ENCODE data around the gene HOXD11. TPM values are rescaled to one million over a fixed set of nuclear protein-coding genes. Genes with fewer than 3 reads are reported as not detected.

HOXD11 gene
- total RNA-seq, 8 experiments from 2014 or later = 0.42 to 38.1 (median 0.52) TPM; not detected in 5

GRCh38 chr2:176082824-176083751 lies 24.0 kb upstream of the HOXD11 start:
- no peak overlapping the region for H3K4me3 ChIP-seq
- ATAC-seq (replicated peaks in 6 of 8) = no peak
- peaks cover 6 to 21% of the 10 kb centered on the region in 2 donors for H3K4me1 ChIP-seq (replicated peaks in 1 of 2)
- 0 to 31% (median 1%) methylated on average over 1 to 26 of the region's 66 CpGs; no CpG with 5 or more reads in 2 of the 10 experiments for WGBS, 10 experiments
- H3K27ac ChIP-seq = no peak overlapping the region
- in situ Hi-C loops (cut with MboI; ENCODE audit: low pct_unique_long_range_greater_than_20kb in 2 of 9, low sequenced_read_pairs in 9 of 9, unreplicated experiment in 9 of 9) = loop anchor here in 8 of 9 experiments (10.0 to 25.0 kb wide), 8 partner anchors 396 to 1396 kb away; no protein-coding TSS in a partner anchor

GRCh38 chr2:176083796-176084261 lies 23.3 kb upstream of the HOXD11 start, which contains the start of gene EVX2:
TSS of gene EVX2 (minus strand) at chr2:176083962. CDS start at chr2:176083776, 186 bp downstream.
- in situ Hi-C loops (cut with MboI; ENCODE audit: low pct_unique_long_range_greater_than_20kb in 2 of 9, low sequenced_read_pairs in 9 of 9, unreplicated experiment in 9 of 9) = loop anchor here in 8 of 9 experiments (10.0 to 25.0 kb wide), 8 partner anchors 397 to 1397 kb away; no protein-coding TSS in a partner anchor
- no peak for ATAC-seq (replicated peaks in 6 of 8)
- H3K27ac ChIP-seq = no peak within 1 kb of the TSS
- no peak within 1 kb of the TSS for H3K4me3 ChIP-seq
- H3K4me1 ChIP-seq (replicated peaks in 1 of 2) = peaks cover 7 to 21% of the 10 kb centered on the region in 2 donors
- 5 to 47% (median 12%) methylated on average over 5 to 15 of the region's 27 CpGs for WGBS, 10 experiments

- no peak overlapping the region for H3K4me3 ChIP-seq
- peaks cover 7 to 15% of the 10 kb centered on the region in 2 donors for H3K4me1 ChIP-seq (replicated peaks in 1 of 2)
- no peak for ATAC-seq (replicated peaks in 6 of 8)
- no peak overlapping the region for H3K27ac ChIP-seq
- in situ Hi-C loops (cut with MboI; ENCODE audit: low pct_unique_long_range_greater_than_20kb in 2 of 9, low sequenced_read_pairs in 9 of 9, unreplicated experiment in 9 of 9) = loop anchor here in 8 of 9 experiments (10.0 to 25.0 kb wide), 8 partner anchors 397 to 1397 kb away; no protein-coding TSS in a partner anchor
- WGBS, 10 experiments = 0 to 29% (median 7%) methylated on average over 1 to 17 of the region's 26 CpGs; no CpG with 5 or more reads in 2 of the 10 experiments
Measured at GRCh38 chr2:176084611-176085119, 22.4 kb upstream of the HOXD11 start.

GRCh38 chr2:176085120-176085788 lies 21.8 kb upstream of the HOXD11 start:
- Histone ChIP-seq H3K4me1 (replicated peaks in 1 of 2) (peaks cover 7 to 15% of the 10 kb centered on the region in 2 donors), H3K4me3 (no peak overlapping the region), H3K27ac (no peak overlapping the region)
- ATAC-seq (replicated peaks in 6 of 8) = no peak
- 0 to 11% (median 1%) methylated on average over 1 to 6 of the region's 40 CpGs; no CpG with 5 or more reads in 6 of the 10 experiments for WGBS, 10 experiments
- in situ Hi-C loops (cut with MboI; ENCODE audit: low pct_unique_long_range_greater_than_20kb in 2 of 9, low sequenced_read_pairs in 9 of 9, unreplicated experiment in 9 of 9) = loop anchor here in 8 of 9 experiments (10.0 to 25.0 kb wide), 8 partner anchors 398 to 1398 kb away; no protein-coding TSS in a partner anchor

- ATAC-seq (replicated peaks in 6 of 8) = peak; percentile 49 to 64 (median 56)
- in situ Hi-C loops (cut with MboI; ENCODE audit: low pct_unique_long_range_greater_than_20kb in 2 of 9, low sequenced_read_pairs in 9 of 9, unreplicated experiment in 9 of 9) = loop anchor here in 8 of 9 experiments (10.0 to 25.0 kb wide), 8 partner anchors 399 to 1399 kb away; no protein-coding TSS in a partner anchor
- Histone ChIP-seq H3K27ac (no peak overlapping the region), H3K4me1 (replicated peaks in 1 of 2) (peaks cover 7 to 15% of the 10 kb centered on the region in 2 donors), H3K4me3 (peak overlapping the region in 3 of 5 donors; percentile 3 to 12 (median 10))
- WGBS, 10 experiments = 0 to 18% (median 0%) methylated on average over 2 to 11 of the region's 46 CpGs; no CpG with 5 or more reads in 1 of the 10 experiments
Measured at GRCh38 chr2:176085861-176086771, 21.0 kb upstream of the HOXD11 start.

- 0 to 88% (median 33%) methylated on average over 1 to 25 of the region's 29 CpGs; no CpG with 5 or more reads in 3 of the 10 experiments for whole genome bisulfite sequencing, 10 experiments
- peak overlapping the region in 3 of 5 donors; percentile 25 to 30 (median 29) for H3K4me3 ChIP-seq
- no peak for ATAC-seq (replicated peaks in 6 of 8)
- in situ Hi-C loops (cut with MboI; ENCODE audit: low pct_unique_long_range_greater_than_20kb in 2 of 9, low sequenced_read_pairs in 9 of 9, unreplicated experiment in 9 of 9) = loop anchor here in 8 of 9 experiments (10.0 to 25.0 kb wide), 8 partner anchors 400 to 1400 kb away; no protein-coding TSS in a partner anchor
- no peak overlapping the region for H3K27ac ChIP-seq
- H3K4me1 ChIP-seq (replicated peaks in 1 of 2) = peaks cover 7 to 15% of the 10 kb centered on the region in 2 donors
Measured at GRCh38 chr2:176087330-176088047, 19.6 kb upstream of the HOXD11 start.

GRCh38 chr2:176088048-176088936 lies 18.8 kb upstream of the HOXD11 start:
- peak; percentile 43 to 76 (median 64) for ATAC-seq (replicated peaks in 6 of 8)
- peak overlapping the region in 4 of 5 donors; percentile 12 to 30 (median 27) for H3K4me3 ChIP-seq
- H3K4me1 ChIP-seq (replicated peaks in 1 of 2) = peaks cover 12 to 15% of the 10 kb centered on the region in 2 donors
- in situ Hi-C loops (cut with MboI; ENCODE audit: low pct_unique_long_range_greater_than_20kb in 2 of 9, low sequenced_read_pairs in 9 of 9, unreplicated experiment in 9 of 9) = loop anchor here in 8 of 9 experiments (10.0 to 25.0 kb wide), 8 partner anchors 401 to 1401 kb away; no protein-coding TSS in a partner anchor
- H3K27ac ChIP-seq = no peak overlapping the region
- 1 to 44% (median 4%) methylated on average over 2 to 26 of the region's 49 CpGs; no CpG with 5 or more reads in 2 of the 10 experiments for WGBS, 10 experiments

- no peak for ATAC-seq (replicated peaks in 6 of 8)
- no peak overlapping the region for H3K4me3 ChIP-seq
- peaks cover 12 to 15% of the 10 kb centered on the region in 2 donors for H3K4me1 ChIP-seq (replicated peaks in 1 of 2)
- WGBS, 10 experiments = 0 to 55% (median 9%) methylated on average over 1 to 6 of the region's 6 CpGs; no CpG with 5 or more reads in 2 of the 10 experiments
- H3K27ac ChIP-seq = no peak overlapping the region
- in situ Hi-C loops (cut with MboI; ENCODE audit: low pct_unique_long_range_greater_than_20kb in 2 of 9, low sequenced_read_pairs in 9 of 9, unreplicated experiment in 9 of 9) = loop anchor here in 8 of 9 experiments (10.0 to 25.0 kb wide), 8 partner anchors 402 to 1402 kb away; no protein-coding TSS in a partner anchor
Measured at GRCh38 chr2:176088937-176089842, 17.9 kb upstream of the HOXD11 start.

GRCh38 chr2:176089843-176090395 lies 17.2 kb upstream of the HOXD11 start:
- peaks cover 12 to 13% of the 10 kb centered on the region in 2 donors for H3K4me1 ChIP-seq (replicated peaks in 1 of 2)
- no peak overlapping the region for H3K4me3 ChIP-seq
- in situ Hi-C loops (cut with MboI; ENCODE audit: low pct_unique_long_range_greater_than_20kb in 2 of 9, low sequenced_read_pairs in 9 of 9, unreplicated experiment in 9 of 9) = loop anchor here in 8 of 9 experiments (10.0 to 25.0 kb wide), 8 partner anchors 403 to 1403 kb away; no protein-coding TSS in a partner anchor

More at GRCh38 chr2:176089843-176090395, 17.2 kb upstream of the HOXD11 start:
- ATAC-seq (replicated peaks in 6 of 8) = no peak
- no peak overlapping the region for H3K27ac ChIP-seq

Data from motor neuron (in vitro differentiated cells).